Heart right ventricle (tissue), 16 donors: ENCODE measurements around the gene OTUD5. TPM values are rescaled to one million over a fixed set of nuclear protein-coding genes. Genes with fewer than 3 reads are reported as not detected.

ENCODE experiments used
- ATAC-seq, 8 donors: fragments of 200-7000 bp; cut with Tn5 transposase; one replicate each; pipeline ENCODE4 v1.9.1; 2020; ENCODE audit warnings: mild to moderate bottlenecking in 8 of 8, moderate library complexity in 8 of 8, moderate number of reproducible peaks in 1 of 8
- DNase-seq, 2 donors: peaks; one replicate each; pipeline ENCODE4 v3.0.0-alpha.2; 2020
- H3K27ac ChIP-seq, 10 donors: fragments of 200-600 bp; sonication (generic) in 2 of 10; one replicate each; pipeline versions ENCODE4 v1.5.0 to v1.8.0; 2020 to 2022; ENCODE audit warnings: mild to moderate bottlenecking in 3 of 10
- H3K27me3 ChIP-seq, 7 donors: fragments of 200-600 bp; one replicate each; pipeline ENCODE4 v1.8.0; 2021 to 2022; ENCODE audit warnings: mild to moderate bottlenecking in 2 of 7
- H3K36me3 ChIP-seq, 9 donors: fragments of 200-600 bp; sonication (generic) in 1 of 9; one replicate each; pipeline versions ENCODE4 v1.5.0 to v1.8.0; 2020 to 2022; ENCODE audit warnings: mild to moderate bottlenecking in 2 of 9
- H3K4me1 ChIP-seq, 9 donors: fragments of 200-600 bp; sonication (generic) in 1 of 9; one replicate each; pipeline versions ENCODE4 v1.5.0 to v1.8.0; 2020 to 2022; ENCODE audit warnings: mild to moderate bottlenecking in 4 of 9
- H3K4me3 ChIP-seq, 10 donors: fragments of 200-600 bp; sonication (generic) in 2 of 10; one replicate each; pipeline versions ENCODE4 v1.5.0 to v1.8.0; 2020 to 2022; ENCODE audit warnings: mild to moderate bottlenecking in 7 of 10, moderate library complexity in 2 of 10
- H3K9me3 ChIP-seq, 11 donors: fragments of 200-600 bp in 10 of 11; sonication (generic) in 2 of 11; one replicate each; pipeline versions ENCODE4 v1.5.0 to v1.8.0; 2013 to 2022; ENCODE audit warnings: mild to moderate bottlenecking in 2 of 11, control low read depth in 1 of 11, moderate library complexity in 1 of 11
- WGBS, 2 donors: extraction: QIAGEN DNeasy Blood & Tissue Kit; methylation state at CpG; one replicate each; pipeline ENCODE4 v1.1.7; 2013; ENCODE audit warnings: inconsistent platforms in 1 of 2; 5-methylcytosine and 5-hydroxymethylcytosine counted together
- intact Hi-C, 10 donors: fragments of 100-400 bp; cut with DNase I; formaldehyde crosslinking; loops; one replicate each; pipeline versions ENCODE4 v1.11.1 to v1.14.2; 2022
- polyA plus RNA-seq, 2 donors: library from polyadenylated mRNA; stranded (reverse); fragments of 200-250 nt; gene quantifications; one replicate each; pipeline ENCODE4 v1.2.3, GENCODE V29; 2013
- total RNA-seq, 10 donors: library from RNA; stranded (reverse); fragmentation: NEBNext Ultra II Directional in 3 of 10; extraction: Animal tissue kit (Norgen Biotek cat#: 25700) in 3 of 10; gene quantifications; one replicate each; pipeline versions ENCODE4 v1.2.1 to v1.2.4, GENCODE V29; 2021 to 2023
- TF ChIP-seq, protein P1 (sequence below), 9 donors: fragments of 200-600 bp; sonication (generic) in 2 of 9; IDR thresholded peaks; one replicate each; pipeline versions ENCODE4 v1.5.0 to v1.8.0; 2021 to 2022; ENCODE audit warnings: antibody characterized with exemption in 9 of 9, mild to moderate bottlenecking in 5 of 9, moderate library complexity in 1 of 9
- donor health status: Arrhythmogenic right ventricular cardiomyopathy.
- donor health status: ischemic (EF 13 %, LVEDD 7.1; RV severe dilation, severe dysfunction).
- donor health status: healthy with polysubstance abuse.
- donor health status: DM: no; HTN: yes; CAD: no.
- donor health status: DM: no; HTN: no; CAD: no.
- donor health status: ischemic (EF 25% LVEDD 6.9; RV normal size, moderate dysfunction).
- donor health status: ischemic (EF 25% LVEDD 5.7; RV mildly dilated, moderate dysfunction).
- donor health status: healthy.
- donor health status: DM: yes; HTN: yes; CAD: no.
- donor health status: Ischemic cardiomyopathy.
- donor health status: ischemic (EF 35%, LVEDD 5.7; RV mildly dilated, moderate dysfunction).
- donor health status: nonischemic (EF 11% LVEDD 7.7; RV severe dilation, severe dysfunction).
- donor health status: DM: yes; HTN: yes; CAD: no.
- donor health status: PGD.
- donor health status: ischemic (EF 29% LVEDD 5.4; RV normal size, mild dysfunction).
- donor health status: nonischemic (EF 23%, LVEDD 6.1; RV moderate dilation, normal function).

OTUD5 gene
- total and polyA plus RNA-seq, 12 donors = 17.9 to 27.3 (median 24.7) TPM

DNA sequence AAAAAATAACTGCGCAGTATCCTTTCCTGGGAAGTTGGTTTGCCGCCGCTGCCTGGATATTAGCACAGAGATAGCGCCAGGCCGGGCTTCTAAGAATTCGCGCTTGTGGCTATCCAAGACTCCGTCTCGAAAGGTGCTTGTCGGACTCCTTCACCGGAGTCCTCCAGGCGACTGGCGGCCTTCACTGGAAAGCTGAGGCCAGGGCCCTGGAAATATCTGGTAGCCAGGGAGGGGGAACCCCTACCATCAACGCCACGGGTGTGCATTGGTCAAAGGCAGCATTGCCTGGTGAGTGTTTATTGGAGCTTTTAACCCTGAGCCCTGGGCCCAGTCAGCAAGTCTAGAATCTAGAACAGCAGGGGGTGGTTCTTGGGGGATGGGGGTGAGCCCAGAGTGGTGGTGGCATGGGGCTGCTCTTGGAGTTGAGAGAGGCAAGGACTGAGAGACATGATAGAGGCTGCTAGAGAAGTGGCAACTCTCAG, 38.0 kb downstream of the OTUD5 start:
- Histone ChIP-seq H3K36me3 (peaks cover 0 to 38% (median 0%) of the 10 kb centered on the region in 9 donors), H3K4me1 (peaks cover 0 to 31% (median 4%) of the 10 kb centered on the region in 9 donors), H3K27ac (peak overlapping the region in 9 of 10 donors; percentile 22 to 91 (median 73)), H3K4me3 (peak overlapping the region; percentile 38 to 68 (median 60)), H3K9me3 (no peaks in the 10 kb centered on the region), H3K27me3 (no peaks in the 10 kb centered on the region)
- no peak for DNase-seq
- intact Hi-C loops = loop anchor here in 3 of 10 donors (10.0 kb wide), 2 partner anchors 275 to 1265 kb away; partner anchors contain the start of genes ELK1 (in 1 of the 3) and UXT (in 1 of the 3)
- ATAC-seq = peak in 6 of 8 donors; percentile 1 to 26 (median 14)
- 2% methylated on average over 13 to 15 of the region's 15 CpGs for WGBS, 2 donors
- TF ChIP-seq, protein P1, sequence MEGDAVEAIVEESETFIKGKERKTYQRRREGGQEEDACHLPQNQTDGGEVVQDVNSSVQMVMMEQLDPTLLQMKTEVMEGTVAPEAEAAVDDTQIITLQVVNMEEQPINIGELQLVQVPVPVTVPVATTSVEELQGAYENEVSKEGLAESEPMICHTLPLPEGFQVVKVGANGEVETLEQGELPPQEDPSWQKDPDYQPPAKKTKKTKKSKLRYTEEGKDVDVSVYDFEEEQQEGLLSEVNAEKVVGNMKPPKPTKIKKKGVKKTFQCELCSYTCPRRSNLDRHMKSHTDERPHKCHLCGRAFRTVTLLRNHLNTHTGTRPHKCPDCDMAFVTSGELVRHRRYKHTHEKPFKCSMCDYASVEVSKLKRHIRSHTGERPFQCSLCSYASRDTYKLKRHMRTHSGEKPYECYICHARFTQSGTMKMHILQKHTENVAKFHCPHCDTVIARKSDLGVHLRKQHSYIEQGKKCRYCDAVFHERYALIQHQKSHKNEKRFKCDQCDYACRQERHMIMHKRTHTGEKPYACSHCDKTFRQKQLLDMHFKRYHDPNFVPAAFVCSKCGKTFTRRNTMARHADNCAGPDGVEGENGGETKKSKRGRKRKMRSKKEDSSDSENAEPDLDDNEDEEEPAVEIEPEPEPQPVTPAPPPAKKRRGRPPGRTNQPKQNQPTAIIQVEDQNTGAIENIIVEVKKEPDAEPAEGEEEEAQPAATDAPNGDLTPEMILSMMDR (IDR thresholded peaks at IDR 0.05) = no peak

DNA sequence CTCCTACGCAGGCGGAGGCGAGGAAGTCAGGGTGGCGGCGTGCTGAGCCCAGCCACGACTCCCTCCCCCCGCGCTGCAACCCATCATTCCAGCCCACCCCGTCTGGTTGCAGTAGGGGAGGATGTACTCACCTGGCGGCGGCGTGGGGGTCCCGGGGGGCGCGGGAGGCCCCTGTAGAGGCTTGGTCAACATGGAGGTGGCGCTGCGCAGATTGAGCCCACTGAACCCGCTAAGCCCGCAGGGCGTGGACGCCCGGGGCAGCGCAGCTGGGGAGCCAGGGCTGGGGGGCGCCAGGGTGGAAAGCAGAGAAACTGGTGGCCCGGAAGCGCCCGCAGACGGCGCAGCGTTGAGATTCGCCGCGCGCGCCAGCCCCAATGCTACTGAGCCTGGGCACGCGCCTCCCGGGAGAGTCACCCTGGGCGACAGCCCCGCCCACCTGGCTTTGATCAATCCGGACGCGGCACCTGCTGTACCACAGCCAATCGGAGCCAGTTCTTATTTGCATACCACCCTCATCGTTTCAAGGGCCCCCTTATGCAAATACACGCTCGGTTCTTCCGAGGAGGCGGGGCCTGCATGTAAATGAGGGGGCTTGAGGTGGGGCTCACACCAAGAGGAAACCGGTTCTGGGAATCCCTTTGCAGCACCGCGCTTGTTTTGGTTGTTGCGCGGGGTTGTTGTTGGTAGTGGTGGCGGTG, 38.6 kb downstream of the OTUD5 start, which contains the start of gene PIM2:
Gene PIM2 (minus strand): TSS at position 382 of the 698 bp plus-strand sequence. CDS start 190 bp downstream, at position 192.
- intact Hi-C loops = loop anchor here in 3 of 10 donors (10.0 kb wide), 2 partner anchors 274 to 1264 kb away; partner anchors contain the start of genes ELK1 (in 1 of the 3) and UXT (in 1 of the 3)
- peaks cover 0 to 31% (median 4%) of the 10 kb centered on the region in 9 donors for H3K4me1 ChIP-seq
- H3K27me3 ChIP-seq = no peaks in the 10 kb centered on the region
- TF ChIP-seq, protein P1 (IDR thresholded peaks at IDR 0.05) = no peak
- 0% methylated on average over 34 to 54 of the region's 55 CpGs for WGBS, 2 donors
- peak; percentile 85 to 88 for DNase-seq
- H3K27ac ChIP-seq = peak within 1 kb of the TSS; percentile 22 to 91 (median 73)
- peak; percentile 86 to 91 (median 90) for ATAC-seq
- no peaks in the 10 kb centered on the region for H3K9me3 ChIP-seq
- peak within 1 kb of the TSS; percentile 38 to 68 (median 60) for H3K4me3 ChIP-seq
- H3K36me3 ChIP-seq = peaks cover 0 to 38% (median 0%) of the 10 kb centered on the region in 9 donors

DNA sequence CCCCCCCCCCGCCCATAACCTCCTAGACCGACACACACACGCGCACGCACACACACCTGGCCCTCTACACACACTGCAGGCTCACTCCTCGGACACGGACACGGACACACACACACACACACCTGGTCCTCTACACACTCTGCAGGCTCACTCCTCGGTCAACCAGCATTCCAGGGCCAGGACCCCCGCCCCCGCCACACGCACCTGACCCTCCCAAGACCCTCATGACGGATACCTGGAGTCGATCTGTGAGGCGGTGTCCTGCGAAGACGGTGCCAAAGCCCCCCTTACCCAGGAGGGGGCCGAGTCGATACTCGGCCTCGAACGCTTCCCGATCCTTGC, 39.1 kb downstream of the OTUD5 start:
- no peaks in the 10 kb centered on the region for H3K9me3 ChIP-seq
- H3K27ac ChIP-seq = peak overlapping the region in 9 of 10 donors; percentile 67 to 91 (median 73)
- TF ChIP-seq, protein P1 (IDR thresholded peaks at IDR 0.05) = no peak
- ATAC-seq (no peak), DNase-seq (no peak)
- intact Hi-C loops = loop anchor here in 3 of 10 donors (10.0 kb wide), 2 partner anchors 273 to 1263 kb away; partner anchors contain the start of genes ELK1 (in 1 of the 3) and UXT (in 1 of the 3)
- H3K27me3 ChIP-seq = no peaks in the 10 kb centered on the region
- WGBS, 2 donors = 5 to 16% methylated on average over 16 to 23 of the region's 23 CpGs
- H3K36me3 ChIP-seq = peaks cover 0 to 38% (median 0%) of the 10 kb centered on the region in 9 donors
- peak overlapping the region; percentile 38 to 68 (median 60) for H3K4me3 ChIP-seq
- H3K4me1 ChIP-seq = peaks cover 0 to 31% (median 4%) of the 10 kb centered on the region in 9 donors
